Measurements from ENCODE around the gene LANCL2. TPM values are rescaled to one million over a fixed set of nuclear protein-coding genes. Genes with fewer than 3 reads are reported as not detected.
A peak's percentile ranks its signal among the peaks of the same experiment; 100 is the strongest.

Gene LANCL2
- total and polyA plus RNA-seq, 9 of the 15 experiments (the other 6 are each of a cell fraction or from before 2014, with no cell fraction given) = 5.3 to 18.5 (median 13.5) TPM

- H4K20me1 ChIP-seq (replicated peaks; ENCODE audit: control insufficient read depth, insufficient read depth, low read length) = no peaks in the 10 kb centered on the region
- ChIA-PET POLR2A (no interaction called here), CTCF (ENCODE audit: low intra/inter-chr PET ratio) (interaction anchor here (3.9 kb wide), 1 partner anchor 133 kb away, joined by 34 read pairs; no protein-coding TSS in a partner anchor)
- TF ChIP-seq LCOR (CRISPR knock-in tag; IDR thresholded peaks at IDR 0.05) (no peak), MTA1 (IDR thresholded peaks at IDR 0.05; ENCODE audit: borderline replicate concordance) (no peak), THAP12 (CRISPR knock-in tag; IDR thresholded peaks at IDR 0.05) (no peak), KLF6 (CRISPR knock-in tag; IDR thresholded peaks at IDR 0.05; ENCODE audit: borderline replicate concordance) (no peak), E2F8 (IDR thresholded peaks at IDR 0.05; ENCODE audit: low read depth, partially characterized antibody) (no peak), MAFG (tag; conservative IDR thresholded peaks at IDR 0.05) (no peak), CBX2 (IDR thresholded peaks at IDR 0.05; ENCODE audit: insufficient read depth, low read length, poor library complexity, severe bottlenecking) (no peak), POLR2AphosphoS5 (IDR thresholded peaks at IDR 0.05; ENCODE audit: control insufficient read depth, insufficient read depth, low read depth, low read length) (no peak), CEBPB (tag; IDR thresholded peaks at IDR 0.05) (no peak), NCOA2 (IDR thresholded peaks at IDR 0.05; ENCODE audit: partially characterized antibody in 2 of 2) (no peak), MAX (CRISPR knock-in tag; IDR thresholded peaks at IDR 0.05) (no peak), SMAD2 (IDR thresholded peaks at IDR 0.05; ENCODE audit: low read depth, low read length) (no peak), ZNF146 (CRISPR knock-in tag; IDR thresholded peaks at IDR 0.05; ENCODE audit: unreplicated experiment) (no peak)
- no peak overlapping the region for H3K9ac ChIP-seq (ENCODE audit: insufficient read depth in 1 of 2, low read depth in 2 of 2, low read length in 2 of 2)
- in situ Hi-C loops (cut with MboI) (no loop called here), intact Hi-C loops (cut with micrococcal nuclease) (loop anchor here (10.0 kb wide), 1 partner anchor 639 kb away; no protein-coding TSS in a partner anchor)
- DNase-seq (ENCODE audit: extremely low read depth in 1 of 4, low spot score in 3 of 4) (no peak), FAIRE-seq (peak; percentile 32), ATAC-seq (no peak)
- 92% methylated on average over 3 of the region's 3 CpGs for WGBS (ENCODE audit: insufficient coverage, low coverage, missing lambda C conversion rate)
- no peak overlapping the region for H2AFZ ChIP-seq (ENCODE audit: low read depth, low read length)
- H3K9me3 ChIP-seq (replicated peaks; ENCODE audit: control insufficient read depth, insufficient read depth, low read depth, low read length) = no peaks in the 10 kb centered on the region
- H3K36me3 ChIP-seq (ENCODE audit: control insufficient read depth, insufficient read depth, low read length) = peaks cover 5% of the 10 kb centered on the region; the same call in 1 of the 3 replicates
- H3K27ac ChIP-seq (ENCODE audit: extremely low read depth, low read depth, low read length) = no peak overlapping the region
- no peaks in the 10 kb centered on the region for H3K9me1 ChIP-seq (ENCODE audit: control insufficient read depth, insufficient read depth, low read length)
- H3K4me1 ChIP-seq (replicated peaks in 1 of 2; ENCODE audit: control insufficient read depth in 2 of 2, insufficient read depth in 2 of 2, low read length in 2 of 2) = peaks cover 0 to 10% of the 10 kb centered on the region in 2 experiments; a peak in 2 of 5 replicates
- H3K79me2 ChIP-seq (ENCODE audit: control insufficient read depth, insufficient read depth, low read length) = no peaks in the 10 kb centered on the region
- no TSS peak for BruUV-seq (replicated peaks)
- H3K27me3 ChIP-seq (ENCODE audit: control insufficient read depth in 2 of 2, insufficient read depth in 2 of 2, low read length in 2 of 2) = no peaks in the 10 kb centered on the region
- no peak overlapping the region for H3K4me2 ChIP-seq (ENCODE audit: insufficient read depth, low read length)
- no peak overlapping the region for H3K4me3 ChIP-seq
These were observed 48.3 kb downstream of the LANCL2 start for GRCh38 chr7:55413442-55413841.
